SK-N-SH (cell line): ENCODE data around the gene CALN1. TPM values are rescaled to one million over a fixed set of nuclear protein-coding genes. Genes with fewer than 3 reads are reported as not detected.

Experiments
- CTCF ChIA-PET: fragments of 300-600, 350-600 bp; formaldehyde crosslinking; extraction: SDS; loops from one replicate; lab custom pipeline; 2021; lab: Yijun Ruan, JAX
- POLR2A ChIA-PET: fragments of 350-600 bp; sonication (Branson Sonifier 250); formaldehyde crosslinking; extraction: SDS; loops from one replicate; lab custom pipeline; 2020; ENCODE audit warnings: antibody characterized with exemption, inconsistent platforms; lab: Yijun Ruan, JAX
- DNase-seq: peaks from one replicate; pipeline ENCODE4 v3.0.0; 2012
- H2AFZ ChIP-seq: fragments of 200-600 bp; sonication (generic); 2 replicates; pipeline ENCODE4 v1.8.1; 2016; ENCODE audit warnings: antibody characterized with exemption, mild to moderate bottlenecking, low read depth
- H3F3A ChIP-seq: fragments of 200-600 bp; sonication (generic); replicated peaks from 2 replicates; pipeline ENCODE3; 2016; ENCODE audit warnings: antibody characterized with exemption, mild to moderate bottlenecking; ENCODE audit not compliant: insufficient read depth
- H3K27ac ChIP-seq, 2 experiments: fragments of 200-500 bp in 1 of 2; fragments of 200-600 bp in 1 of 2; sonication (Bioruptor generic) in 1 of 2; sonication (generic), shearing (Covaris generic) in 1 of 2; 2 replicates each; pipeline versions ENCODE4 v1.5.1 to v1.6.1; 2014 to 2016; ENCODE audit warnings: low read depth in 2 of 2, inconsistent platforms in 1 of 2, low read length in 1 of 2, mild to moderate bottlenecking in 1 of 2, mixed read lengths in 1 of 2
- H3K27me3 ChIP-seq: fragments of 200-600 bp; sonication (generic), shearing (Covaris generic); 2 replicates; pipeline ENCODE4 v1.6.1; 2016; ENCODE audit warnings: mixed run types; ENCODE audit not compliant: insufficient read depth
- H3K36me3 ChIP-seq, 2 experiments: fragments of 200-500 bp in 1 of 2; fragments of 200-600 bp in 1 of 2; sonication (Bioruptor generic) in 1 of 2; sonication (generic) in 1 of 2; replicated peaks in 1 of 2; 2 replicates each; pipeline versions ENCODE3 to v1.5.1; 2014 to 2016; ENCODE audit warnings: low read length in 1 of 2, mild to moderate bottlenecking in 1 of 2; ENCODE audit not compliant: insufficient read depth in 2 of 2, control insufficient read depth in 1 of 2
- H3K4me1 ChIP-seq, 2 experiments: fragments of 200-500 bp in 1 of 2; fragments of 200-600 bp in 1 of 2; sonication (Bioruptor generic) in 1 of 2; sonication (generic), shearing (Covaris generic) in 1 of 2; 2 replicates each; pipeline versions ENCODE4 v1.5.1 to v1.6.1; 2014 to 2016; ENCODE audit warnings: low read depth in 1 of 2, low read length in 1 of 2, mixed run types in 1 of 2; ENCODE audit not compliant: insufficient read depth in 2 of 2, control insufficient read depth in 1 of 2
- H3K4me2 ChIP-seq: fragments of 200-600 bp; sonication (generic), shearing (Covaris generic); 2 replicates; pipeline ENCODE4 v1.6.1; 2017; ENCODE audit warnings: mixed run types
- H3K4me3 ChIP-seq, 2 experiments: fragments of 200-500 bp in 1 of 2; fragments of 200-600 bp in 1 of 2; sonication (Bioruptor generic) in 1 of 2; sonication (generic), shearing (Covaris generic) in 1 of 2; 2 replicates each; pipeline versions ENCODE4 v1.5.1 to v1.8.1; 2014 to 2016; ENCODE audit warnings: low read depth in 2 of 2, inconsistent platforms in 1 of 2, low read length in 1 of 2, mild to moderate bottlenecking in 1 of 2, mixed read lengths in 1 of 2, moderate library complexity in 1 of 2
- H3K79me2 ChIP-seq: fragments of 200-600 bp; sonication (generic); 2 replicates; pipeline ENCODE4 v1.8.1; 2017; ENCODE audit warnings: mild to moderate bottlenecking; ENCODE audit not compliant: insufficient read depth
- H3K9ac ChIP-seq: fragments of 200-600 bp; sonication (generic); 2 replicates; pipeline ENCODE4 v1.6.1; 2017; ENCODE audit warnings: mixed run types
- H3K9me2 ChIP-seq: fragments of 200-600 bp; sonication (generic); 2 replicates; pipeline ENCODE4 v1.6.1; 2017; ENCODE audit warnings: mixed run types
- H3K9me3 ChIP-seq: fragments of 200-600 bp; sonication (generic); 2 replicates; pipeline ENCODE4 v1.6.1; 2017; ENCODE audit warnings: mixed run types, mild to moderate bottlenecking, moderate library complexity
- H4K20me1 ChIP-seq: fragments of 200-600 bp; sonication (generic); 2 replicates; pipeline ENCODE4 v1.6.1; 2017; ENCODE audit warnings: mild to moderate bottlenecking, mixed run types; ENCODE audit not compliant: insufficient read depth
- CHD2 ChIP-seq: fragments of 150-350 bp; IDR thresholded peaks from 2 replicates; pipeline ENCODE4 v1.6.1; 2018; ENCODE audit warnings: low read length; ENCODE audit not compliant: partially characterized antibody
- FOSL2 ChIP-seq: IDR thresholded peaks from 2 replicates; pipeline ENCODE4 v1.4.0; 2012; ENCODE audit warnings: low read depth, mild to moderate bottlenecking, moderate library complexity, borderline replicate concordance
- GATA2 ChIP-seq: sonication (generic); formaldehyde crosslinking; IDR thresholded peaks from 2 replicates; pipeline ENCODE4 v1.5.0; 2020; ENCODE audit warnings: mild to moderate bottlenecking, missing genetic modification reagents
- MXI1 ChIP-seq: IDR thresholded peaks from 2 replicates; pipeline ENCODE4 v1.6.1; 2012; ENCODE audit warnings: mild to moderate bottlenecking, low read depth, low read length, improper control_type of control experiment
- NFIC ChIP-seq: IDR thresholded peaks from 2 replicates; pipeline ENCODE4 v1.4.0; 2012; ENCODE audit warnings: borderline replicate concordance
- RFX5 ChIP-seq: IDR thresholded peaks from 2 replicates; pipeline ENCODE4 v1.6.1; 2012; ENCODE audit warnings: mild to moderate bottlenecking, improper control_type of control experiment, low read length
- RXRA ChIP-seq: IDR thresholded peaks from 2 replicates; pipeline ENCODE4 v1.4.0; 2012; ENCODE audit warnings: low read depth, mild to moderate bottlenecking, borderline replicate concordance
- TAF1 ChIP-seq: IDR thresholded peaks from 2 replicates; pipeline ENCODE4 v1.6.1; 2012; ENCODE audit warnings: low read depth, mild to moderate bottlenecking, low read length, moderate library complexity, borderline replicate concordance
- TEAD4 ChIP-seq: IDR thresholded peaks from 2 replicates; pipeline ENCODE4 v1.4.0; 2012; ENCODE audit warnings: mild to moderate bottlenecking, borderline replicate concordance; ENCODE audit not compliant: insufficient read depth
- WGBS: methylation state at CpG from one replicate; pipeline ENCODE4 v1.1.6; 2017; ENCODE audit warnings: low lambda C conversion rate; 5-methylcytosine and 5-hydroxymethylcytosine counted together
- polyA plus RNA-seq, 3 experiments: library from polyadenylated mRNA; depleted of rRNA; stranded (reverse); fragments of >200 nt; gene quantifications; 2 replicates each; pipeline ENCODE4 v1.2.3, GENCODE V29; 2012
- TF ChIP-seq, protein P1 (sequence below): IDR thresholded peaks from 2 replicates; pipeline ENCODE4 v1.4.0; 2012; ENCODE audit warnings: low read depth, borderline replicate concordance
- TF ChIP-seq, protein P2 (sequence below): IDR thresholded peaks from 2 replicates; pipeline ENCODE4 v1.4.0; 2012; ENCODE audit warnings: low read depth
- TF ChIP-seq, protein P3 (sequence below): IDR thresholded peaks from 2 replicates; pipeline ENCODE4; 2012
- TF ChIP-seq, protein P4 (sequence below): fragments of 200-600 bp; sonication (generic); IDR thresholded peaks from 2 replicates; pipeline ENCODE4 v1.6.1; 2017; ENCODE audit warnings: antibody characterized with exemption, mild to moderate bottlenecking, moderate library complexity

The CALN1 gene
- polyA plus RNA-seq, 1 of the 3 experiments (the other 2 are of a cell fraction) = not detected

DNA sequence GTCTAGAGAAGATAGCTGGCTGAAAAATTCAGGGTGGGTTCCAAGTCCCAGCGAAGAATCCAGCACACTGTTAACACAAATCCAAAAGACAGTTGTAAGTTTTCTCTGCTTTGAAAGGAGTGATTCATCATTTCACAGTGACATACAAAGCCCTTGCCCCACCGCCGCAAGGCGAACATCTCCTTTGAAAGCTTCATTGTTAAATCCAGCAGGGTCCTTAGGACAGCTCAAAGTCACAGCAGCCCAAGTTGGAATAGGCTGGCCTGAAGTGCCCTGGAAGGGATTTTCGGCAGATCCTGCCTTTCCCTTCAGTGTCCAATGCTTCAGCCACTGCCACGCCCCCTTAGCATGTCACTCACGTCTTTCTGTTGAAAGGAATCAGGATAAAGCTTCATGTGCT, 526.1 kb downstream of the CALN1 start (continued):
- TF ChIP-seq, protein P1, sequence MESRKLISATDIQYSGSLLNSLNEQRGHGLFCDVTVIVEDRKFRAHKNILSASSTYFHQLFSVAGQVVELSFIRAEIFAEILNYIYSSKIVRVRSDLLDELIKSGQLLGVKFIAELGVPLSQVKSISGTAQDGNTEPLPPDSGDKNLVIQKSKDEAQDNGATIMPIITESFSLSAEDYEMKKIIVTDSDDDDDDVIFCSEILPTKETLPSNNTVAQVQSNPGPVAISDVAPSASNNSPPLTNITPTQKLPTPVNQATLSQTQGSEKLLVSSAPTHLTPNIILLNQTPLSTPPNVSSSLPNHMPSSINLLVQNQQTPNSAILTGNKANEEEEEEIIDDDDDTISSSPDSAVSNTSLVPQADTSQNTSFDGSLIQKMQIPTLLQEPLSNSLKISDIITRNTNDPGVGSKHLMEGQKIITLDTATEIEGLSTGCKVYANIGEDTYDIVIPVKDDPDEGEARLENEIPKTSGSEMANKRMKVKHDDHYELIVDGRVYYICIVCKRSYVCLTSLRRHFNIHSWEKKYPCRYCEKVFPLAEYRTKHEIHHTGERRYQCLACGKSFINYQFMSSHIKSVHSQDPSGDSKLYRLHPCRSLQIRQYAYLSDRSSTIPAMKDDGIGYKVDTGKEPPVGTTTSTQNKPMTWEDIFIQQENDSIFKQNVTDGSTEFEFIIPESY = no peak
- no peak for TF ChIP-seq TEAD4
- no peak for TF ChIP-seq NFIC
- no peak for TF ChIP-seq TAF1
- no peak for TF ChIP-seq RXRA

DNA sequence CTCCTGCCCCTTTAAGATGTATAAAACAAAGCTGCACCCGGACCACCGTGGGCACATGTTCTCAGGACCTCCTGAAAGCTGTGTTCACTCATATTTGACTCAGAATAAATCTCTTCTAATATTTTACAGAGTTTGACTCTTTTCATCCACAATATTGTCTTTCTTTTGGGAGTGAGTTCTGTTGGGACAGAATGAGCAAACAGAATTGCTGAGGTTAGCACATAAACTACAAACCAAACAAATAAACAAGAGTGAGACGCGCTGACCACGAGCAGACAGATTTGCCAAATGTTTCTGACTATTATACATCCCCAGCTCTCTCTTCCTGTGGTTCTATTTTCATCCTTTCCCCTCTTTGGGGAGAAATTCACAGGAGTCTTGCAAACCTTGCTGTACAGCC, 526.7 kb downstream of the CALN1 start:
- Histone ChIP-seq H3K4me1 (no peaks in the 10 kb centered on the region), H3K27me3 (no peaks in the 10 kb centered on the region), H3K27ac (no peak overlapping the region), H3K9me2 (no peaks in the 10 kb centered on the region), H2AFZ (no peak overlapping the region), H3K4me3 (no peak overlapping the region), H3K36me3 (no peaks in the 10 kb centered on the region), H3K9me3 (no peaks in the 10 kb centered on the region), H3K79me2 (no peaks in the 10 kb centered on the region), H3F3A (no peaks in the 10 kb centered on the region), H3K9ac (no peak overlapping the region), H4K20me1 (no peaks in the 10 kb centered on the region), H3K4me2 (no peak overlapping the region)
- ChIA-PET CTCF (interaction anchor here (1.4 kb wide), 1 partner anchor 11 kb away, joined by 3 read pairs; no protein-coding TSS in a partner anchor), POLR2A (no interaction called here)
- DNase-seq = no peak
- TF ChIP-seq, protein P2, sequence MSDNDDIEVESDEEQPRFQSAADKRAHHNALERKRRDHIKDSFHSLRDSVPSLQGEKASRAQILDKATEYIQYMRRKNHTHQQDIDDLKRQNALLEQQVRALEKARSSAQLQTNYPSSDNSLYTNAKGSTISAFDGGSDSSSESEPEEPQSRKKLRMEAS = no peak
- TF ChIP-seq FOSL2 (no peak), NFIC (no peak), GATA2 (no peak), MXI1 (no peak), RFX5 (no peak)
- TF ChIP-seq, protein P3, sequence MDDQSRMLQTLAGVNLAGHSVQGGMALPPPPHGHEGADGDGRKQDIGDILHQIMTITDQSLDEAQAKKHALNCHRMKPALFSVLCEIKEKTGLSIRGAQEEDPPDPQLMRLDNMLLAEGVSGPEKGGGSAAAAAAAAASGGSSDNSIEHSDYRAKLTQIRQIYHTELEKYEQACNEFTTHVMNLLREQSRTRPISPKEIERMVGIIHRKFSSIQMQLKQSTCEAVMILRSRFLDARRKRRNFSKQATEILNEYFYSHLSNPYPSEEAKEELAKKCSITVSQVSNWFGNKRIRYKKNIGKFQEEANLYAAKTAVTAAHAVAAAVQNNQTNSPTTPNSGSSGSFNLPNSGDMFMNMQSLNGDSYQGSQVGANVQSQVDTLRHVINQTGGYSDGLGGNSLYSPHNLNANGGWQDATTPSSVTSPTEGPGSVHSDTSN = no peak
- WGBS = 5% methylated on average over 5 of the region's 5 CpGs

DNA sequence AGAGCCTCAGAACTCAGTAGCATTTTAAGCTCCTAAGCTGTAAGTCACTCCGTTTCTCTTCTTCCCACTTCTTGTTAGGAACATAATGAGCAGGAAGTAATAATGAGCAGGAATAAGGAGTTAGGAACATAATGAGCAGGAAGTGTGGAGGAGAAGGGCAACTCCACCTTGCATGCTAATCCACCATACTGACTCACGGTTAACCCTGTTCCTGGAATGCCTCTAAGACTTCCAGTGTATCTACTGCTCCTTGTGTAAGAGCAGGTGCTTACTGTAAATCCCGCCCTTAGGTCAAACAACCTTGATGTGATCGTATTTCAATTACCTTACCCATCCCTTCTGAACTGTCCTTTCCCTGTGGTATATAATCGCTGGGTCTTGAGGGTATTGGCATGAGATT, 528.7 kb downstream of the CALN1 start:
- Histone ChIP-seq H3K27ac (no peak overlapping the region), H3K4me3 (no peak overlapping the region), H3K27me3 (no peaks in the 10 kb centered on the region), H3K4me2 (no peak overlapping the region), H3K4me1 (no peaks in the 10 kb centered on the region), H4K20me1 (no peaks in the 10 kb centered on the region), H3K9me3 (no peaks in the 10 kb centered on the region), H3F3A (no peaks in the 10 kb centered on the region), H3K36me3 (no peaks in the 10 kb centered on the region), H3K9me2 (no peaks in the 10 kb centered on the region), H3K9ac (no peak overlapping the region), H2AFZ (no peak overlapping the region), H3K79me2 (no peaks in the 10 kb centered on the region)
- no peak for DNase-seq
- CTCF ChIA-PET = no interaction called here
- TF ChIP-seq CHD2 = no peak
- TF ChIP-seq, protein P2 = no peak
- TF ChIP-seq, protein P4, sequence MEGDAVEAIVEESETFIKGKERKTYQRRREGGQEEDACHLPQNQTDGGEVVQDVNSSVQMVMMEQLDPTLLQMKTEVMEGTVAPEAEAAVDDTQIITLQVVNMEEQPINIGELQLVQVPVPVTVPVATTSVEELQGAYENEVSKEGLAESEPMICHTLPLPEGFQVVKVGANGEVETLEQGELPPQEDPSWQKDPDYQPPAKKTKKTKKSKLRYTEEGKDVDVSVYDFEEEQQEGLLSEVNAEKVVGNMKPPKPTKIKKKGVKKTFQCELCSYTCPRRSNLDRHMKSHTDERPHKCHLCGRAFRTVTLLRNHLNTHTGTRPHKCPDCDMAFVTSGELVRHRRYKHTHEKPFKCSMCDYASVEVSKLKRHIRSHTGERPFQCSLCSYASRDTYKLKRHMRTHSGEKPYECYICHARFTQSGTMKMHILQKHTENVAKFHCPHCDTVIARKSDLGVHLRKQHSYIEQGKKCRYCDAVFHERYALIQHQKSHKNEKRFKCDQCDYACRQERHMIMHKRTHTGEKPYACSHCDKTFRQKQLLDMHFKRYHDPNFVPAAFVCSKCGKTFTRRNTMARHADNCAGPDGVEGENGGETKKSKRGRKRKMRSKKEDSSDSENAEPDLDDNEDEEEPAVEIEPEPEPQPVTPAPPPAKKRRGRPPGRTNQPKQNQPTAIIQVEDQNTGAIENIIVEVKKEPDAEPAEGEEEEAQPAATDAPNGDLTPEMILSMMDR = no peak
- POLR2A ChIA-PET = no interaction called here
- 2% methylated on average over 5 of the region's 5 CpGs for WGBS
